Esophagus squamous epithelium (tissue), 4 donors: ENCODE results near the gene LUZP1.

Source experiments
- CTCF ChIP-seq, 6 experiments: fragments of 450-650 bp in 4 of 6; fragments of 200-600 bp in 2 of 6; sonication (generic) in 2 of 6; IDR thresholded peaks; one replicate each; pipeline ENCODE4 v1.5.1; 2016 to 2019; ENCODE audit warnings: antibody characterized with exemption in 6 of 6, mild to moderate bottlenecking in 4 of 6, moderate library complexity in 4 of 6
- POLR2A ChIP-seq, 4 donors: fragments of 450-650 bp; IDR thresholded peaks; one replicate each; pipeline ENCODE4 v1.6.1; 2017; ENCODE audit warnings: antibody characterized with exemption in 4 of 4, mild to moderate bottlenecking in 4 of 4, moderate library complexity in 3 of 4

DNA sequence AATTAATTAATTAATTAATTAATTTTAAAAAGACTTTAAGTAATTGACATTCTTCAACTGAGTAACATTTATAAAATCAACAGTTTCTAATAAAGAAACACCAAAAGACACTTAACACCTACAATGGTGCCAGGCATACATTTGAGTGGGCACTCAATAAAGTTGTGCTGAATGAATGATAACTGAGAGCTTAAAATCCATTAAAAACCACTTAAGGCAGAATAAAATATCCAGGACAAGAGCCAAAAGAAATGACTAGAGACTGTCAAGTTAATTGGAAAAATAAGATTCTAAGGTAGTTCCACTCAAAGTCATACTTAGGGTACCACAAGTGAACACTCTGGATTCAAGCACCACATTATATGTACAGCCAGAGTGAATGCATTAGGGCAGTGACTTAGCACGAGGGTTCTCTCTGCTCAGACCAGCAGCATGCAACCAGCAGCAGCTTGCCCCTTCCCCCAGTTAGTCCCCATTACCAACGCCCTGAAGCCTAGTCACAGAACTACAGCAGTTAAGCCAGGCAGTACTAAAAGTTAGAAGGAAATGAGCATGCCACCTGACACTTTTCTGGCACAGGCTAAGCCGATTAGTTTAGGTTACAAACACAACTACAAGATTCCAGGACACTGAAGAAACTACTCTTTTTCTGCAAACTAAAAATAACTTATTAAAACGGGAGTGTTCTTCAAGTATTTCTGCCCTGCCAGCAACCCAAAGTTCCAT is 46.5 kb downstream of the LUZP1 start:
- TF ChIP-seq CTCF (IDR thresholded peaks at IDR 0.05) = no peak
- no peak for TF ChIP-seq POLR2A (IDR thresholded peaks at IDR 0.05)
